ENCODE measurements around the gene ZFYVE28. TPM values are rescaled to one million over a fixed set of nuclear protein-coding genes. Genes with fewer than 3 reads are reported as not detected.

Gene ZFYVE28
- total RNA-seq, 3 donors from 2014 or later (not counting 1 experiment from before 2014, with no cell fraction given), result 85.4 to 107 (median 104) TPM

DNA sequence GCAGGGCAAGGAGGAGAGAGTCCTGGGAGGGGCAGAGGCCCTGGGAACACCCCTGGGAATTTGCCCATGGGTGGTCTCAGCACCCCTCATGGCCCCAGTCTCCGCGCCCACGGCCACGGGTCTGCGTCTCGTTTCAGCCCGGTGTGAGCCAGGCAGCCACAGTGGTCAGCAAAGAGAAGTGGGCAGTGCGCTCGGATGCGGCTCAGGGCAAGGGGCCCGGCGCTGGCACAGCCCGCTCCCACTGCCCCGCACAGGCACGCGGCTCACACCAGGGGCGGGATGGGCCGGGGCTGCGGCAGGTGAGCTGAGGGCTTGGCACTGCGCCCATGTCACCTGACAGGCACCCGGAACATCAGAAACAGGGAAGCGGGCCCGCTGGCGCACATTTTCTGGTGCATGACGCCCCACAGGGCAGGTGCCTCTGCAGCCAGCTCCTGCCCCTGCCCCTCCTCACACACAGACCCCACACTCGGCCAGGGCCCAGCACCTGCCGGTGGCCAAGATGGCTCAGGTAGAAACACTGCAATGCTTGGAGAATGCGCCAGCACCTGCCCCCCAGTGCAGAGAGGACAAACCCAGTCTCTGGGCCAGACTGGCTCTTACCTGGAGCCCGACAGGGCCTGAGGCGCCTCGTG lies 114.6 kb downstream of the ZFYVE28 start:
- H3K9me3 ChIP-seq (ENCODE audit: control insufficient read depth, insufficient read depth, low read length), result peaks cover 2% of the 10 kb centered on the region
- H3K36me3 ChIP-seq (ENCODE audit: control insufficient read depth, insufficient read depth, low read length), result no peaks in the 10 kb centered on the region
- H3K27ac Mint-ChIP-seq, result no peak overlapping the region
- 87% methylated on average over 31 of the region's 31 CpGs for WGBS (ENCODE audit: insufficient coverage)
- H3K27me3 Mint-ChIP-seq (ENCODE audit: low read depth in 2 of 2), result no peaks in the 10 kb centered on the region
- H3K36me3 Mint-ChIP-seq, result peaks cover 14% of the 10 kb centered on the region
- no peak overlapping the region for H3K4me3 Mint-ChIP-seq
- H3K4me1 ChIP-seq (ENCODE audit: control insufficient read depth, insufficient read depth, low read length), result no peaks in the 10 kb centered on the region
- intact Hi-C loops (cut with micrococcal nuclease), result no loop called here
- peaks cover 6 to 10% of the 10 kb centered on the region in 2 donors for H3K4me1 Mint-ChIP-seq
- no peak for TF ChIP-seq CTCF (IDR thresholded peaks at IDR 0.05)
- ATAC-seq, result no peak
- no peak overlapping the region for H3K27ac ChIP-seq (ENCODE audit: low read length)
- H3K27me3 ChIP-seq (ENCODE audit: control insufficient read depth, insufficient read depth, low read length), result no peaks in the 10 kb centered on the region
- no peak overlapping the region for H3K4me3 ChIP-seq (ENCODE audit: low read length)
- DNase-seq, result no peak
- H3K9me3 Mint-ChIP-seq, result no peaks in the 10 kb centered on the region

GRCh38 chr4:2303121-2303685 lies 115.2 kb downstream of the ZFYVE28 start:
- intact Hi-C loops (cut with micrococcal nuclease), result no loop called here
- H3K27ac Mint-ChIP-seq, result no peak overlapping the region
- no peaks in the 10 kb centered on the region for H3K9me3 Mint-ChIP-seq
- peaks cover 14% of the 10 kb centered on the region for H3K36me3 Mint-ChIP-seq
- no peak for TF ChIP-seq CTCF (IDR thresholded peaks at IDR 0.05)
- no peaks in the 10 kb centered on the region for H3K27me3 ChIP-seq (ENCODE audit: control insufficient read depth, insufficient read depth, low read length)
- H3K36me3 ChIP-seq (ENCODE audit: control insufficient read depth, insufficient read depth, low read length), result no peaks in the 10 kb centered on the region
- no peak overlapping the region for H3K4me3 ChIP-seq (ENCODE audit: low read length)
- peaks cover 2% of the 10 kb centered on the region for H3K9me3 ChIP-seq (ENCODE audit: control insufficient read depth, insufficient read depth, low read length)
- H3K4me1 ChIP-seq (ENCODE audit: control insufficient read depth, insufficient read depth, low read length), result no peaks in the 10 kb centered on the region
- no peaks in the 10 kb centered on the region for H3K27me3 Mint-ChIP-seq (ENCODE audit: low read depth in 2 of 2)
- no peak for DNase-seq
- H3K27ac ChIP-seq (ENCODE audit: low read length), result no peak overlapping the region
- 94% methylated on average over 19 of the region's 19 CpGs for WGBS (ENCODE audit: insufficient coverage)
- no peak for ATAC-seq
- H3K4me1 Mint-ChIP-seq, result peaks cover 6 to 11% of the 10 kb centered on the region in 2 donors
- no peak overlapping the region for H3K4me3 Mint-ChIP-seq

- no peak overlapping the region for H3K27ac ChIP-seq (ENCODE audit: low read length)
- H3K4me3 ChIP-seq (ENCODE audit: low read length), result no peak overlapping the region
- Mint-ChIP-seq H3K4me3 (no peak overlapping the region), H3K36me3 (peaks cover 14% of the 10 kb centered on the region), H3K27me3 (ENCODE audit: low read depth in 2 of 2) (no peaks in the 10 kb centered on the region), H3K9me3 (no peaks in the 10 kb centered on the region), H3K4me1 (peaks cover 6 to 14% of the 10 kb centered on the region in 2 donors), H3K27ac (no peak overlapping the region)
- DNase-seq, result no peak
- intact Hi-C loops (cut with micrococcal nuclease), result no loop called here
- TF ChIP-seq CTCF (IDR thresholded peaks at IDR 0.05), result no peak
- H3K36me3 ChIP-seq (ENCODE audit: control insufficient read depth, insufficient read depth, low read length), result no peaks in the 10 kb centered on the region
- ATAC-seq, result no peak
- no peaks in the 10 kb centered on the region for H3K4me1 ChIP-seq (ENCODE audit: control insufficient read depth, insufficient read depth, low read length)
- H3K9me3 ChIP-seq (ENCODE audit: control insufficient read depth, insufficient read depth, low read length), result peaks cover 2% of the 10 kb centered on the region
- 94% methylated on average over 27 of the region's 28 CpGs for WGBS (ENCODE audit: insufficient coverage)
- no peaks in the 10 kb centered on the region for H3K27me3 ChIP-seq (ENCODE audit: control insufficient read depth, insufficient read depth, low read length)
Observed at GRCh38 chr4:2302387-2303119, 115.9 kb downstream of the ZFYVE28 start.

Data from natural killer cell (primary cell).